ENCODE results near the gene PFKP. TPM values are rescaled to one million over a fixed set of nuclear protein-coding genes. Genes with fewer than 3 reads are reported as not detected.

PFKP gene
- total RNA-seq (2014; rRNA removed; shearing (Covaris generic); ENCODE audit: low replicate concordance) = 966 and 971 TPM in 2 replicates

GRCh38 chr10:3067118-3067858, at the start of gene PFKP:
TSS of gene PFKP (plus strand) at chr10:3067548. CDS start at chr10:3067596, 48 bp downstream.
- peak; percentile 55 for DNase-seq (ENCODE audit: low read depth)
- in situ Hi-C loops (cut with HindIII; ENCODE audit: low pct_unique_long_range_greater_than_20kb, low sequenced_read_pairs) = no loop called here

GRCh38 chr10:3018247-3018646, 49.1 kb upstream of the PFKP start:
- in situ Hi-C loops (cut with HindIII; ENCODE audit: low pct_unique_long_range_greater_than_20kb, low sequenced_read_pairs) = no loop called here
- no peak for DNase-seq (ENCODE audit: low read depth)

- in situ Hi-C loops (cut with HindIII; ENCODE audit: low pct_unique_long_range_greater_than_20kb, low sequenced_read_pairs) = no loop called here
- no peak for DNase-seq (ENCODE audit: low read depth)
These were observed 47.0 kb upstream of the PFKP start for GRCh38 chr10:3020311-3020710.

- in situ Hi-C loops (cut with HindIII; ENCODE audit: low pct_unique_long_range_greater_than_20kb, low sequenced_read_pairs) = no loop called here
- no peak for DNase-seq (ENCODE audit: low read depth)
These were observed 46.5 kb upstream of the PFKP start for GRCh38 chr10:3020881-3021280.

GRCh38 chr10:3022027-3022426, 45.3 kb upstream of the PFKP start:
- no peak for DNase-seq (ENCODE audit: low read depth)
- in situ Hi-C loops (cut with HindIII; ENCODE audit: low pct_unique_long_range_greater_than_20kb, low sequenced_read_pairs) = no loop called here

- in situ Hi-C loops (cut with HindIII; ENCODE audit: low pct_unique_long_range_greater_than_20kb, low sequenced_read_pairs) = no loop called here
- no peak for DNase-seq (ENCODE audit: low read depth)
These were observed 43.5 kb upstream of the PFKP start for GRCh38 chr10:3023892-3024291.

- in situ Hi-C loops (cut with HindIII; ENCODE audit: low pct_unique_long_range_greater_than_20kb, low sequenced_read_pairs) = no loop called here
- DNase-seq (ENCODE audit: low read depth) = no peak
These were observed 42.2 kb upstream of the PFKP start for GRCh38 chr10:3025026-3025683.

- in situ Hi-C loops (cut with HindIII; ENCODE audit: low pct_unique_long_range_greater_than_20kb, low sequenced_read_pairs) = no loop called here
- no peak for DNase-seq (ENCODE audit: low read depth)
These were observed 39.5 kb upstream of the PFKP start for GRCh38 chr10:3027866-3028265.

- no peak for DNase-seq (ENCODE audit: low read depth)
- in situ Hi-C loops (cut with HindIII; ENCODE audit: low pct_unique_long_range_greater_than_20kb, low sequenced_read_pairs) = no loop called here
These were observed 38.9 kb upstream of the PFKP start for GRCh38 chr10:3028441-3028840.

- no peak for DNase-seq (ENCODE audit: low read depth)
- in situ Hi-C loops (cut with HindIII; ENCODE audit: low pct_unique_long_range_greater_than_20kb, low sequenced_read_pairs) = no loop called here
These were observed 36.6 kb upstream of the PFKP start for GRCh38 chr10:3030765-3031164.

GRCh38 chr10:3031490-3031889, 35.9 kb upstream of the PFKP start:
- in situ Hi-C loops (cut with HindIII; ENCODE audit: low pct_unique_long_range_greater_than_20kb, low sequenced_read_pairs) = no loop called here
- no peak for DNase-seq (ENCODE audit: low read depth)

- DNase-seq (ENCODE audit: low read depth) = no peak
- in situ Hi-C loops (cut with HindIII; ENCODE audit: low pct_unique_long_range_greater_than_20kb, low sequenced_read_pairs) = no loop called here
These were observed 33.4 kb upstream of the PFKP start for GRCh38 chr10:3033925-3034324.

GRCh38 chr10:3034616-3035015, 32.7 kb upstream of the PFKP start:
- in situ Hi-C loops (cut with HindIII; ENCODE audit: low pct_unique_long_range_greater_than_20kb, low sequenced_read_pairs) = no loop called here

GRCh38 chr10:3036155-3037021, 31.0 kb upstream of the PFKP start:
- in situ Hi-C loops (cut with HindIII; ENCODE audit: low pct_unique_long_range_greater_than_20kb, low sequenced_read_pairs) = no loop called here
- no peak for DNase-seq (ENCODE audit: low read depth)

More at GRCh38 chr10:3034616-3035015, 32.7 kb upstream of the PFKP start:
- no peak for DNase-seq (ENCODE audit: low read depth)

- DNase-seq (ENCODE audit: low read depth) = no peak
- in situ Hi-C loops (cut with HindIII; ENCODE audit: low pct_unique_long_range_greater_than_20kb, low sequenced_read_pairs) = no loop called here
These were observed 30.2 kb upstream of the PFKP start for GRCh38 chr10:3037182-3037581.

- in situ Hi-C loops (cut with HindIII; ENCODE audit: low pct_unique_long_range_greater_than_20kb, low sequenced_read_pairs) = no loop called here
- no peak for DNase-seq (ENCODE audit: low read depth)
These were observed 27.3 kb upstream of the PFKP start for GRCh38 chr10:3040069-3040468.

GRCh38 chr10:3042589-3042988, 24.8 kb upstream of the PFKP start:
- in situ Hi-C loops (cut with HindIII; ENCODE audit: low pct_unique_long_range_greater_than_20kb, low sequenced_read_pairs) = no loop called here
- no peak for DNase-seq (ENCODE audit: low read depth)

GRCh38 chr10:3043512-3044368, 23.6 kb upstream of the PFKP start:
- in situ Hi-C loops (cut with HindIII; ENCODE audit: low pct_unique_long_range_greater_than_20kb, low sequenced_read_pairs) = no loop called here
- DNase-seq (ENCODE audit: low read depth) = peak; percentile 92
